Liver (tissue), 9 donors: ENCODE results near the gene SNIP1. TPM values are rescaled to one million over a fixed set of nuclear protein-coding genes. Genes with fewer than 3 reads are reported as not detected.

Experiments used
- DNase-seq: peaks from one replicate; pipeline ENCODE4 v3.0.0-alpha.2; 2017; ENCODE audit warnings: low spot score
- H3K27ac ChIP-seq, 2 donors: one replicate each; pipeline ENCODE4 v1.7.0; 2013; ENCODE audit warnings: inconsistent platforms in 2 of 2, low read length in 2 of 2, control low read depth in 1 of 2, low read depth in 1 of 2, mild to moderate bottlenecking in 1 of 2
- H3K27me3 ChIP-seq, 4 donors: one replicate each; pipeline versions ENCODE4 v1.6.1 to v1.7.0; 2013; ENCODE audit warnings: low read length in 3 of 4, inconsistent platforms in 1 of 4, mild to moderate bottlenecking in 1 of 4, moderate library complexity in 1 of 4; ENCODE audit not compliant: control insufficient read depth in 4 of 4, insufficient read depth in 4 of 4
- H3K36me3 ChIP-seq, 4 donors: one replicate each; pipeline versions ENCODE4 v1.6.1 to v1.7.0; 2013; ENCODE audit warnings: low read length in 3 of 4, mild to moderate bottlenecking in 3 of 4, low read depth in 1 of 4, moderate library complexity in 1 of 4; ENCODE audit not compliant: control insufficient read depth in 4 of 4, insufficient read depth in 3 of 4
- H3K4me1 ChIP-seq, 4 donors: one replicate each; pipeline versions ENCODE4 v1.6.1 to v1.7.0; 2013; ENCODE audit warnings: low read length in 3 of 4, mild to moderate bottlenecking in 3 of 4, moderate library complexity in 1 of 4; ENCODE audit not compliant: control insufficient read depth in 4 of 4, insufficient read depth in 4 of 4
- H3K4me3 ChIP-seq, 3 donors: one replicate each; pipeline versions ENCODE4 v1.6.1 to v1.7.0; 2013; ENCODE audit warnings: low read length in 3 of 3, control low read depth in 1 of 3, low read depth in 1 of 3, mild to moderate bottlenecking in 1 of 3
- H3K9ac ChIP-seq, 2 donors: one replicate each; pipeline ENCODE4 v1.7.0; 2013; ENCODE audit warnings: low read length in 2 of 2, mild to moderate bottlenecking in 2 of 2, moderate library complexity in 2 of 2, control low read depth in 1 of 2, low read depth in 1 of 2
- H3K9me3 ChIP-seq, 4 donors: one replicate each; pipeline versions ENCODE4 v1.6.1 to v1.7.0; 2013; ENCODE audit warnings: low read length in 3 of 4; ENCODE audit not compliant: control insufficient read depth in 4 of 4
- EGR1 ChIP-seq, 2 donors: IDR thresholded peaks; 2 replicates each; pipeline ENCODE4 v1.6.1; 2016 to 2018; ENCODE audit warnings: antibody characterized with exemption in 2 of 2, low read depth in 2 of 2
- FOXA1 ChIP-seq: IDR thresholded peaks from 2 replicates; pipeline ENCODE4 v1.6.1; 2016; ENCODE audit warnings: antibody characterized with exemption
- FOXA2 ChIP-seq: IDR thresholded peaks from 2 replicates; pipeline ENCODE4 v1.6.1; 2016; ENCODE audit warnings: antibody characterized with exemption
- HNF4A ChIP-seq, 2 donors: conservative IDR thresholded peaks; 2 replicates each; pipeline ENCODE4 v1.6.1; 2016; ENCODE audit warnings: antibody characterized with exemption in 2 of 2, mild to moderate bottlenecking in 2 of 2
- NR2F2 ChIP-seq: IDR thresholded peaks from 2 replicates; pipeline ENCODE4 v1.6.1; 2016; ENCODE audit warnings: antibody characterized with exemption
- RAD21 ChIP-seq, 2 donors: IDR thresholded peaks; 2 replicates each; pipeline ENCODE4 v1.6.1; 2016; ENCODE audit warnings: antibody characterized with exemption in 2 of 2, mild to moderate bottlenecking in 2 of 2
- SP1 ChIP-seq: IDR thresholded peaks from 2 replicates; pipeline ENCODE4 v1.6.1; 2018; ENCODE audit warnings: antibody characterized with exemption, mild to moderate bottlenecking
- TAF1 ChIP-seq: conservative IDR thresholded peaks from 2 replicates; pipeline ENCODE4 v1.6.1; 2016; ENCODE audit warnings: antibody characterized with exemption, mild to moderate bottlenecking
- YY1 ChIP-seq: IDR thresholded peaks from 2 replicates; pipeline ENCODE4 v1.6.1; 2016; ENCODE audit warnings: antibody characterized with exemption, mild to moderate bottlenecking
- WGBS: extraction: QIAGEN DNeasy Blood & Tissue Kit; methylation state at CpG from one replicate; pipeline ENCODE4 v1.1.7; 2013; 5-methylcytosine and 5-hydroxymethylcytosine counted together
- polyA plus RNA-seq, 2 donors: library from polyadenylated mRNA; stranded (reverse) in 1 of 2; unstranded in 1 of 2; fragments of 200-250 nt in 1 of 2; fragments of >200 nt in 1 of 2; fragmentation: Nextera tagmentation in 1 of 2; extraction: Ambion mirVana in 1 of 2; gene quantifications; one replicate each; pipeline versions ENCODE4 v1.2.1 to v1.2.3, GENCODE V29; 2013 to 2015
- total RNA-seq, 2 donors: library from RNA; depleted of rRNA; stranded (reverse); fragments of >200 nt; gene quantifications; one replicate each; pipeline ENCODE4 v1.2.3, GENCODE V29; 2014
- TF ChIP-seq, protein P1 (sequence below): IDR thresholded peaks from 2 replicates; pipeline ENCODE4 v1.6.1; 2016; ENCODE audit warnings: antibody characterized with exemption
- TF ChIP-seq, protein P2 (sequence below): IDR thresholded peaks from 2 replicates; pipeline ENCODE4 v1.6.1; 2016; ENCODE audit warnings: antibody characterized with exemption, mild to moderate bottlenecking
- TF ChIP-seq, protein P3 (sequence below): fragments of 150-350 bp; IDR thresholded peaks from 2 replicates; pipeline ENCODE4 v1.5.1; 2017; ENCODE audit warnings: improper control_type of control experiment, low read depth, low read length; ENCODE audit not compliant: missing input control
- donor health status: healthy.
- donor health status: healthy.
- donor health status: healthy.
- donor health status: healthy.
- donor health status: healthy.

The SNIP1 gene
- total and polyA plus RNA-seq, 4 donors, result 1.8 to 9.7 (median 5.3) TPM

DNA sequence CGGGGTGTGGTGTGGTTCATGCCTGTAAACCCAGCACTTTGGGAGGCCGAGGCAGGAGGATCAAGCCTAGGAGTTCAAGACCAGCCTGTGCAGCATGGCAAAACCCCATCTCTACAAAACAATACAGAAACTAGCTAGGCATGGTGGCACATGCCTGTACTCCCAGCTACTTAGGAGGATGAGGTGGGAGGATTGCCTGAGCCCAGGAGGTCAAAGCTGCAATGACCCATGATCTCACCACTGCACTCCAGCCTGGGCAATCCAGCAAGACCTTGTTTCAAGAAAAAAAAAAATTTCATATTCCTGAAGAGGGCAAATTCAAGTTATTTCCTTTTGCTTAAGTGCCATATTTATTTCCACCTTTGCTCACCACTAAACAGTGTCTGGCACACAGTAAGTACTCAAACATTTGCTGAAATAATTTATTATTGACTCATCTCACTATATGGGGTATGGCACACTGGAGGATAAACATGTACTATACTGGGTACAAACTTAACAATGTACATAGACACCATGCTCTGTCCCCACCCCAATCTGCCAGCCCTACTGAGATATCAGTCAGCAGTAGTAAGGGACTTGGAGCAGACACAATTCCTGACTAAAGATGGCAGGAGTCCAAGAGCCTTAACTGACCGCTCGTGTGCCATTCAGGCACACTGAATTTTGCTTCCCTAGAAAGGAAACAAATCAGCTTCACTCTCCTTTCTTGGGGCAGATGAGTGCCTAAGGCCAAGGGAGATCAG, 55.0 kb downstream of the SNIP1 start:
- 63% methylated on average over 4 of the region's 4 CpGs for WGBS
- H3K4me3 ChIP-seq, result no peak overlapping the region
- TF ChIP-seq YY1, result no peak
- TF ChIP-seq RAD21 (IDR thresholded peaks at IDR 0.05), result no peak
- TF ChIP-seq, protein P1, sequence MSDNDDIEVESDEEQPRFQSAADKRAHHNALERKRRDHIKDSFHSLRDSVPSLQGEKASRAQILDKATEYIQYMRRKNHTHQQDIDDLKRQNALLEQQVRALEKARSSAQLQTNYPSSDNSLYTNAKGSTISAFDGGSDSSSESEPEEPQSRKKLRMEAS, result no peak
- TF ChIP-seq FOXA1, result no peak
- no peak for TF ChIP-seq EGR1 (IDR thresholded peaks at IDR 0.05; ENCODE audit: low read depth in 2 of 2)
- TF ChIP-seq NR2F2, result no peak
- no peak for TF ChIP-seq TAF1
- no peak for TF ChIP-seq HNF4A (conservative IDR thresholded peaks at IDR 0.05)
- no peak for TF ChIP-seq FOXA2
- TF ChIP-seq, protein P2, sequence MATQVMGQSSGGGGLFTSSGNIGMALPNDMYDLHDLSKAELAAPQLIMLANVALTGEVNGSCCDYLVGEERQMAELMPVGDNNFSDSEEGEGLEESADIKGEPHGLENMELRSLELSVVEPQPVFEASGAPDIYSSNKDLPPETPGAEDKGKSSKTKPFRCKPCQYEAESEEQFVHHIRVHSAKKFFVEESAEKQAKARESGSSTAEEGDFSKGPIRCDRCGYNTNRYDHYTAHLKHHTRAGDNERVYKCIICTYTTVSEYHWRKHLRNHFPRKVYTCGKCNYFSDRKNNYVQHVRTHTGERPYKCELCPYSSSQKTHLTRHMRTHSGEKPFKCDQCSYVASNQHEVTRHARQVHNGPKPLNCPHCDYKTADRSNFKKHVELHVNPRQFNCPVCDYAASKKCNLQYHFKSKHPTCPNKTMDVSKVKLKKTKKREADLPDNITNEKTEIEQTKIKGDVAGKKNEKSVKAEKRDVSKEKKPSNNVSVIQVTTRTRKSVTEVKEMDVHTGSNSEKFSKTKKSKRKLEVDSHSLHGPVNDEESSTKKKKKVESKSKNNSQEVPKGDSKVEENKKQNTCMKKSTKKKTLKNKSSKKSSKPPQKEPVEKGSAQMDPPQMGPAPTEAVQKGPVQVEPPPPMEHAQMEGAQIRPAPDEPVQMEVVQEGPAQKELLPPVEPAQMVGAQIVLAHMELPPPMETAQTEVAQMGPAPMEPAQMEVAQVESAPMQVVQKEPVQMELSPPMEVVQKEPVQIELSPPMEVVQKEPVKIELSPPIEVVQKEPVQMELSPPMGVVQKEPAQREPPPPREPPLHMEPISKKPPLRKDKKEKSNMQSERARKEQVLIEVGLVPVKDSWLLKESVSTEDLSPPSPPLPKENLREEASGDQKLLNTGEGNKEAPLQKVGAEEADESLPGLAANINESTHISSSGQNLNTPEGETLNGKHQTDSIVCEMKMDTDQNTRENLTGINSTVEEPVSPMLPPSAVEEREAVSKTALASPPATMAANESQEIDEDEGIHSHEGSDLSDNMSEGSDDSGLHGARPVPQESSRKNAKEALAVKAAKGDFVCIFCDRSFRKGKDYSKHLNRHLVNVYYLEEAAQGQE, result no peak
- no peaks in the 10 kb centered on the region for H3K9me3 ChIP-seq
- DNase-seq, result no peak
- peak overlapping the region in 1 of 2 donors; percentile 15 for H3K27ac ChIP-seq
- H3K9ac ChIP-seq, result peak overlapping the region in 1 of 2 donors; percentile 43
- H3K27me3 ChIP-seq, result no peaks in the 10 kb centered on the region
- peaks cover 5 to 18% (median 16%) of the 10 kb centered on the region in 4 donors for H3K36me3 ChIP-seq
- peaks cover 1 to 7% (median 6%) of the 10 kb centered on the region in 4 donors for H3K4me1 ChIP-seq

DNA sequence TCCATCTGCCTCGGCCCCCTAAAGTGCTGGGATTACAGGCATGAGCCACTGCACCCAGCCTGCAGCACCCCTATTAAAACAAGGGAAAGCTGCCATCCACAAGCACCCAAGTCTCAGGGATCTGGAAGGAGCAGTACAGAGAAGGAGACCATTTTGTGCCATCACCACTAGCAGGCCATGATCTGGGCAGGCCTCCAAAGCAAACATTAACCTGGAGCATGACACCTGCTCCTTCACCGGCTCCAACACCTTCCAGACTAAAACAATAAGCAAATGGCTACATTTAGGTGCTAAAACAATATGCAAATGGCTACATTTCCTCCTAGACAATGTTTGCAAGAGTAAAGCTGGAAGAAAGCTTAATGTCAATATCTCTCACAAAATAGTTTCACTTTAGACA, 56.3 kb downstream of the SNIP1 start:
- no peaks in the 10 kb centered on the region for H3K27me3 ChIP-seq
- no peak overlapping the region for H3K4me3 ChIP-seq
- H3K4me1 ChIP-seq, result peaks cover 1 to 7% (median 6%) of the 10 kb centered on the region in 4 donors
- no peak for DNase-seq
- no peaks in the 10 kb centered on the region for H3K9me3 ChIP-seq
- 51% methylated on average over 2 of the region's 2 CpGs for WGBS
- peak; percentile 82 for TF ChIP-seq YY1
- no peak for TF ChIP-seq FOXA2
- no peak for TF ChIP-seq TAF1
- no peak for TF ChIP-seq SP1
- H3K9ac ChIP-seq, result no peak overlapping the region
- peaks cover 6 to 26% (median 19%) of the 10 kb centered on the region in 4 donors for H3K36me3 ChIP-seq
- H3K27ac ChIP-seq, result no peak overlapping the region

DNA sequence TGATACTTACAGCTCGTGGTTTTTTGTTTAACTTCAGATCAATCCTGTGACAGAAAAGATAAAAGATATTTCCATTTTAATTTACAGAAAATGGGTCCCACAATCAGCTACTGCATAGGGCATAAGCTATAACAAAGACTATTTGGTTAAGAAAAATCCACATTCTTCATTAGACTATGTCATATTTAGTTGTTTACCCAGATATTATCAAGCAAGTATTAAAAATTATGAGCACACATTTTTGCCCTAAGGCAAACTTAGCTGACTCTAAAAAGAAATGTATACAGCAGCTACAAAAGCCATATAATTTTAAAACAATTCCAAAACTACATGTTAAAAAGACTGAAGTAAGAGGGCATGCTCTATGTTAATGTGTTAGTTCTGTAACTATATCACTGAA, 58.2 kb downstream of the SNIP1 start:
- Histone ChIP-seq H3K36me3 (peaks cover 5 to 16% (median 10%) of the 10 kb centered on the region in 4 donors), H3K9me3 (no peaks in the 10 kb centered on the region), H3K4me1 (peaks cover 1 to 7% (median 6%) of the 10 kb centered on the region in 4 donors), H3K27me3 (no peaks in the 10 kb centered on the region), H3K9ac (no peak overlapping the region), H3K4me3 (no peak overlapping the region), H3K27ac (no peak overlapping the region)
- TF ChIP-seq, protein P3, sequence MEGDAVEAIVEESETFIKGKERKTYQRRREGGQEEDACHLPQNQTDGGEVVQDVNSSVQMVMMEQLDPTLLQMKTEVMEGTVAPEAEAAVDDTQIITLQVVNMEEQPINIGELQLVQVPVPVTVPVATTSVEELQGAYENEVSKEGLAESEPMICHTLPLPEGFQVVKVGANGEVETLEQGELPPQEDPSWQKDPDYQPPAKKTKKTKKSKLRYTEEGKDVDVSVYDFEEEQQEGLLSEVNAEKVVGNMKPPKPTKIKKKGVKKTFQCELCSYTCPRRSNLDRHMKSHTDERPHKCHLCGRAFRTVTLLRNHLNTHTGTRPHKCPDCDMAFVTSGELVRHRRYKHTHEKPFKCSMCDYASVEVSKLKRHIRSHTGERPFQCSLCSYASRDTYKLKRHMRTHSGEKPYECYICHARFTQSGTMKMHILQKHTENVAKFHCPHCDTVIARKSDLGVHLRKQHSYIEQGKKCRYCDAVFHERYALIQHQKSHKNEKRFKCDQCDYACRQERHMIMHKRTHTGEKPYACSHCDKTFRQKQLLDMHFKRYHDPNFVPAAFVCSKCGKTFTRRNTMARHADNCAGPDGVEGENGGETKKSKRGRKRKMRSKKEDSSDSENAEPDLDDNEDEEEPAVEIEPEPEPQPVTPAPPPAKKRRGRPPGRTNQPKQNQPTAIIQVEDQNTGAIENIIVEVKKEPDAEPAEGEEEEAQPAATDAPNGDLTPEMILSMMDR, result no peak
- WGBS, result 86% methylated on average over 1 of the region's 1 CpG
- no peak for DNase-seq
